Sigmoid colon (tissue), 7 donors: ENCODE data around the gene TJAP1. TPM values are rescaled to one million over a fixed set of nuclear protein-coding genes. Genes with fewer than 3 reads are reported as not detected.

ENCODE experiments used
- DNase-seq: peaks from one replicate; pipeline ENCODE4 v3.0.0-alpha.2; 2019
- H3K27ac ChIP-seq, 4 donors: fragments of 200-600 bp; sonication (generic); one replicate each; pipeline ENCODE4 v1.5.1; 2016 to 2019; ENCODE audit warnings: mild to moderate bottlenecking in 1 of 4
- H3K27me3 ChIP-seq, 3 donors: fragments of 200-600 bp; sonication (generic); one replicate each; pipeline ENCODE4 v1.5.1; 2019; ENCODE audit warnings: mild to moderate bottlenecking in 1 of 3
- H3K36me3 ChIP-seq, 4 donors: fragments of 200-600 bp; sonication (generic); one replicate each; pipeline ENCODE4 v1.5.1; 2016 to 2019
- H3K4me1 ChIP-seq, 4 donors: fragments of 200-600 bp; sonication (generic); one replicate each; pipeline ENCODE4 v1.5.1; 2017 to 2019
- H3K4me3 ChIP-seq, 4 donors: fragments of 200-600 bp; sonication (generic); one replicate each; pipeline ENCODE4 v1.5.1; 2017 to 2019; ENCODE audit warnings: mild to moderate bottlenecking in 2 of 4, moderate library complexity in 1 of 4
- H3K9me3 ChIP-seq, 4 donors: fragments of 200-600 bp in 3 of 4; sonication (generic) in 3 of 4; one replicate each; pipeline versions ENCODE4 v1.5.1 to v1.6.1; 2013 to 2019
- EP300 ChIP-seq, 4 donors: sonication (generic); formaldehyde crosslinking; IDR thresholded peaks; one replicate each; pipeline ENCODE4 v1.6.1; 2017; ENCODE audit warnings: antibody characterized with exemption in 4 of 4
- POLR2A ChIP-seq, 2 donors: fragments of 450-650 bp; IDR thresholded peaks; one replicate each; pipeline ENCODE4 v1.6.1; 2016; ENCODE audit warnings: antibody characterized with exemption in 2 of 2, mild to moderate bottlenecking in 2 of 2, moderate library complexity in 2 of 2
- POLR2AphosphoS5 ChIP-seq, 4 donors: sonication (generic); formaldehyde crosslinking; IDR thresholded peaks; one replicate each; pipeline ENCODE4 v1.6.1; 2017; ENCODE audit warnings: antibody characterized with exemption in 4 of 4
- WGBS, 2 donors: extraction: QIAGEN DNeasy Blood & Tissue Kit; methylation state at CpG; one replicate each; pipeline ENCODE4 v1.1.7; 2013; 5-methylcytosine and 5-hydroxymethylcytosine counted together
- intact Hi-C: fragments of 100-400 bp; cut with DNase I; formaldehyde crosslinking; loops from one replicate; pipeline ENCODE4 v1.15.1; 2023
- polyA plus RNA-seq, 3 donors: library from polyadenylated mRNA; stranded (reverse); fragments of 200-250 nt; gene quantifications; one replicate each; pipeline ENCODE4 v1.2.3, GENCODE V29; 2013
- total RNA-seq, 4 donors: library from RNA; depleted of rRNA; stranded (reverse); fragments of >200 nt; gene quantifications; one replicate each; pipeline ENCODE4 v1.1.0, GENCODE V29; 2016
- TF ChIP-seq, protein P1 (sequence below), 4 experiments: fragments of 450-650 bp in 3 of 4; fragments of 200-600 bp in 1 of 4; IDR thresholded peaks; one replicate each; pipeline ENCODE4 v1.5.1; 2016 to 2019; ENCODE audit warnings: antibody characterized with exemption in 4 of 4, mild to moderate bottlenecking in 3 of 4, moderate library complexity in 2 of 4
- donor health status: healthy with polysubstance abuse.
- donor health status: Bipolar disorder and iron deficiency.
- donor health status: healthy.

The TJAP1 gene
- total and polyA plus RNA-seq, 7 donors = 3.0 to 27.1 (median 20.0) TPM

DNA sequence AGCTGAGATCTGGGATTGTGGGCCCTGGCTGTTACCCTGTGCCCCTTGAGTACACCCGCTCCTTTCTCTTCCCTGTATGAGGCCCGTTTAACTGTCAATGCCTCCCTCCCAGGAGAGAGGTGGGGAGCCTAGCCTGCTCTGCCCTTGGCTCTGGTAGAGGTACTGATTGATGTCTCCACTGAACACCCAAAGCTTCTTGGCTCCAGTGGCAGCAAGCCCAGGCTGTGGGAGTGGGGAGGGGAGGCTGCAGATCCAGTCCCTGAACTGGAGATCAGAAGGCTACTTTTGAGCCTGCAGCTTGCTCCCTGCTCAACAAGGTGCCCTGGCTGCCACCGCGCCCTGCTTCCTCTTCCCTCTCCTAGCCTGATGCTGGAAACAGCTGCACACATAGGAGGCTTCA lies 25.3 kb downstream of the TJAP1 start:
- intact Hi-C loops = no loop called here

DNA sequence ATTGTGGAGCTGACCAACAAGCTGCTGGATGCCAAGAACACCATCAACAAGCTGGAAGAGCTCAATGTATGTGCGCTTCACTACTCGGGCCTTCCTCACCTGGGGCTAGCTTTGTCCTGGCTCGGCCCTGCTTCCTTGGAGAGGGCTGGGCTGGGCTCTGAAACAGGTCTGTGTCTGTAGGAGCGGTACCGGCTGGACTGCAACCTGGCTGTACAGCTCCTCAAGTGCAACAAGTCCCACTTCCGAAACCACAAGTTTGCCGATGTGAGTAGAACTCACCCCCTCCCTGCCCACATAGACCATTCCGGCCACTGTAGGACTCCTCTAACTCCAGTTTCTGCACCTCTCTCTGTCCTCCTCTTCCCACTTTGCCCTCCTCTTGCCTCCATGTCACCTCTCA lies 26.1 kb downstream of the TJAP1 start:
- no peak for DNase-seq
- Histone ChIP-seq H3K4me3 (no peak overlapping the region), H3K27ac (no peak overlapping the region), H3K36me3 (peaks cover 26 to 73% (median 62%) of the 10 kb centered on the region in 4 donors), H3K27me3 (peaks cover 0 to 2% (median 0%) of the 10 kb centered on the region in 3 donors), H3K9me3 (no peaks in the 10 kb centered on the region), H3K4me1 (peaks cover 0 to 6% (median 4%) of the 10 kb centered on the region in 4 donors)
- TF ChIP-seq POLR2AphosphoS5 (IDR thresholded peaks at IDR 0.05) (no peak), POLR2A (IDR thresholded peaks at IDR 0.05) (no peak), EP300 (IDR thresholded peaks at IDR 0.05) (no peak)
- TF ChIP-seq, protein P1, sequence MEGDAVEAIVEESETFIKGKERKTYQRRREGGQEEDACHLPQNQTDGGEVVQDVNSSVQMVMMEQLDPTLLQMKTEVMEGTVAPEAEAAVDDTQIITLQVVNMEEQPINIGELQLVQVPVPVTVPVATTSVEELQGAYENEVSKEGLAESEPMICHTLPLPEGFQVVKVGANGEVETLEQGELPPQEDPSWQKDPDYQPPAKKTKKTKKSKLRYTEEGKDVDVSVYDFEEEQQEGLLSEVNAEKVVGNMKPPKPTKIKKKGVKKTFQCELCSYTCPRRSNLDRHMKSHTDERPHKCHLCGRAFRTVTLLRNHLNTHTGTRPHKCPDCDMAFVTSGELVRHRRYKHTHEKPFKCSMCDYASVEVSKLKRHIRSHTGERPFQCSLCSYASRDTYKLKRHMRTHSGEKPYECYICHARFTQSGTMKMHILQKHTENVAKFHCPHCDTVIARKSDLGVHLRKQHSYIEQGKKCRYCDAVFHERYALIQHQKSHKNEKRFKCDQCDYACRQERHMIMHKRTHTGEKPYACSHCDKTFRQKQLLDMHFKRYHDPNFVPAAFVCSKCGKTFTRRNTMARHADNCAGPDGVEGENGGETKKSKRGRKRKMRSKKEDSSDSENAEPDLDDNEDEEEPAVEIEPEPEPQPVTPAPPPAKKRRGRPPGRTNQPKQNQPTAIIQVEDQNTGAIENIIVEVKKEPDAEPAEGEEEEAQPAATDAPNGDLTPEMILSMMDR (IDR thresholded peaks at IDR 0.05) = no peak
- WGBS, 2 donors = 90 to 93% methylated on average over 8 of the region's 8 CpGs
- intact Hi-C loops = no loop called here

More for the DNA sequence above, 25.3 kb downstream of the TJAP1 start:
- Histone ChIP-seq H3K4me3 (no peak overlapping the region), H3K9me3 (no peaks in the 10 kb centered on the region), H3K36me3 (peaks cover 31 to 80% (median 66%) of the 10 kb centered on the region in 4 donors), H3K27ac (no peak overlapping the region), H3K27me3 (no peaks in the 10 kb centered on the region), H3K4me1 (peaks cover 0 to 6% (median 4%) of the 10 kb centered on the region in 4 donors)
- no peak for TF ChIP-seq POLR2A (IDR thresholded peaks at IDR 0.05)
- no peak for TF ChIP-seq EP300 (IDR thresholded peaks at IDR 0.05)
- TF ChIP-seq, protein P1 (IDR thresholded peaks at IDR 0.05) = no peak
- TF ChIP-seq POLR2AphosphoS5 (IDR thresholded peaks at IDR 0.05) = no peak
- WGBS, 2 donors = 94 to 95% methylated on average over 4 of the region's 4 CpGs
- no peak for DNase-seq

DNA sequence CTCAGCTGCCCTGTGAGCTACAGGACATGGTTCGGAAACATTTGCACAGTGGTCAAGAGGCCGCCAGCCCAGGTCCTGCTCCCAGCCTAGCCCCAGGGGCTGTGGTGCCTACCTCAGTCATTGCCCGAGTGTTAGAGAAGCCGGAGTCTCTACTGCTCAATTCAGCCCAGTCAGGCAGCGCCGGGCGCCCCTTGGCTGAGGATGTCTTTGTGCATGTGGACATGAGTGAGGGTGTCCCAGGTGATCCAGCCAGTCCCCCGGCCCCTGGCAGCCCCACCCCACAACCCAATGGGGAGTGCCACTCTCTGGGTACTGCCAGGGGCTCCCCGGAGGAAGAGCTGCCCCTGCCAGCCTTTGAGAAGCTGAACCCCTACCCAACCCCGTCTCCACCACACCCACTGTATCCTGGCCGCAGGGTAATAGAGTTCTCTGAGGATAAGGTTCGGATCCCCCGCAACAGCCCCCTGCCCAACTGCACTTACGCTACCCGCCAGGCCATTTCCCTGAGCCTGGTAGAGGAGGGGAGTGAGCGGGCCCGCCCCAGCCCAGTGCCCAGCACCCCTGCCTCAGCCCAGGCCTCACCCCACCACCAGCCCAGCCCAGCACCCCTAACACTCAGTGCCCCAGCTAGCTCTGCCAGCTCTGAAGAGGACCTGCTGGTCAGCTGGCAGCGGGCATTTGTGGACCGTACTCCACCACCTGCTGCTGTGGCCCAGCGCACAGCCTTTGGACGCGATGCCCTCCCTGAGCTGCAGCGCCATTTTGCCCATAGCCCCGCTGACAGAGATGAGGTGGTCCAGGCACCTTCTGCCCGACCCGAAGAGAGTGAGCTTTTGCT lies 27.6 kb downstream of the TJAP1 start:
- WGBS, 2 donors = 94 to 95% methylated on average over 26 of the region's 26 CpGs
- peaks cover 16 to 57% (median 48%) of the 10 kb centered on the region in 4 donors for H3K36me3 ChIP-seq
- H3K4me1 ChIP-seq = peaks cover 0 to 18% (median 15%) of the 10 kb centered on the region in 4 donors
- intact Hi-C loops = loop anchor here (5.0 kb wide), 3 partner anchors 138 to 278 kb away; partner anchors contain the start of genes DNPH1 and ZNF318
- no peak overlapping the region for H3K27ac ChIP-seq
- TF ChIP-seq POLR2A (IDR thresholded peaks at IDR 0.05) = no peak
- TF ChIP-seq EP300 (IDR thresholded peaks at IDR 0.05) = no peak
- TF ChIP-seq, protein P1 (IDR thresholded peaks at IDR 0.05) = no peak
- no peak for TF ChIP-seq POLR2AphosphoS5 (IDR thresholded peaks at IDR 0.05)
- no peak overlapping the region for H3K4me3 ChIP-seq
- H3K27me3 ChIP-seq = peaks cover 0 to 14% (median 0%) of the 10 kb centered on the region in 3 donors
- no peaks in the 10 kb centered on the region for H3K9me3 ChIP-seq
- no peak for DNase-seq

DNA sequence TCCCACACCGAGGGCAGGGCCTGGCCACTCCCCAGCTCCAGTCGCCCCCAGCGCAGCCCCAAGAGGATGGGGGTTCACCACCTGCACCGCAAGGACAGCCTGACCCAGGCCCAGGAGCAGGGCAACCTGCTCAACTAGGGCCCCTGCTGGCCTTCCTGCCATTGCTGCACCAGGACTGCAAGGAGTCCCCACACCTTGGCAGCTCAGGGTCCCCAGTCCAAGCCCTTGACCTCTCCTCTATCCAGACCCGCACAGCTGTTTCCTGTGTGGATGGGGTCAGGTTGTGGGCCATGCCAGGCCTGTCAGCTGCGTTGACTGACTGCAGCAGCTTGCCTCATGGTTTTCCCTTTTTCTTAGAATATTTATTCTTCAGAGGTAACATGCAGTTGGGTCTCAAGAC lies 28.3 kb downstream of the TJAP1 start:
- Histone ChIP-seq H3K36me3 (peaks cover 16 to 50% (median 41%) of the 10 kb centered on the region in 4 donors), H3K27ac (no peak overlapping the region)
- TF ChIP-seq EP300 (IDR thresholded peaks at IDR 0.05) = no peak
- TF ChIP-seq, protein P1 (IDR thresholded peaks at IDR 0.05) = no peak
- TF ChIP-seq POLR2AphosphoS5 (IDR thresholded peaks at IDR 0.05) = no peak
- no peak for TF ChIP-seq POLR2A (IDR thresholded peaks at IDR 0.05)

More for the DNA sequence above, 28.3 kb downstream of the TJAP1 start:
- no peak for DNase-seq
- Histone ChIP-seq H3K4me3 (no peak overlapping the region), H3K4me1 (peaks cover 0 to 23% (median 20%) of the 10 kb centered on the region in 4 donors), H3K27me3 (peaks cover 0 to 14% (median 0%) of the 10 kb centered on the region in 3 donors), H3K9me3 (no peaks in the 10 kb centered on the region)
- 81 to 85% methylated on average over 6 of the region's 6 CpGs for WGBS, 2 donors
- intact Hi-C loops = loop anchor here (1.0 to 5.0 kb wide), 5 partner anchors 29 to 278 kb away; partner anchors contain the start of genes DNPH1, TJAP1 and ZNF318
